ENCODE results near the gene ACAD8. TPM values are rescaled to one million over a fixed set of nuclear protein-coding genes. Genes with fewer than 3 reads are reported as not detected.
"Not testable (repeated sequence)": the region's sequence is repeated elsewhere in the genome, so short reads cannot be mapped to it uniquely, and the experiment has no call there.

ACAD8 gene
- polyA plus RNA-seq, 1 experiment = 24.7 TPM

DNA sequence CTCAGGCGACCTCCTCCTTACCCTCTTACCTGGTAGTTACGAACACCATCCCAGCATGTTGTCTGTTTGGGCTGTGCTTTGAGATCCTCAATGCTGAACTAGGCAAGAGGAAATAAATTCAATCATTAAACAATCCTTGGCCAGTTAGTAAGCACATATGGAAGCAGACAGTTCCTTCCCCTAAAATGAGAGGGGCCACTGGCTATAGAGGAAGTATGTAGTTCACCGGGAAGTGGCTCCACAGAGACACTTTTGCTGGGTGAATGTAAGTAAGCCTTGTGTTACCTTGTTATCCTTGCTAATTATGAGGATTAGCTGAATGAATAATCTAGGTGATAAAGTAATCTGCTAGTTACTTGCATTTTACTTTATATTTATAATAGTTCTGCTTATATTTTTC, 3.1 kb upstream of the ACAD8 start:
- Histone ChIP-seq H3K27me3 (ENCODE audit: control insufficient read depth, insufficient read depth, low read length) (no peaks in the 10 kb centered on the region), H3K4me3 (ENCODE audit: low read depth, low read length) (no peak overlapping the region), H3K9me3 (ENCODE audit: control insufficient read depth, insufficient read depth, low read length) (no peaks in the 10 kb centered on the region), H3K27ac (ENCODE audit: low read depth, low read length) (no peak overlapping the region)
- no peak for TF ChIP-seq CTCF (IDR thresholded peaks at IDR 0.05; ENCODE audit: low read depth, low read length)
- no peak for DNase-seq (ENCODE audit: low read depth, low spot score)
- ChIA-PET POLR2A (no interaction called here), CTCF (interaction anchor here (1.3 kb wide), 1 partner anchor 11 kb away, joined by 5 read pairs; no protein-coding TSS in a partner anchor)

DNA sequence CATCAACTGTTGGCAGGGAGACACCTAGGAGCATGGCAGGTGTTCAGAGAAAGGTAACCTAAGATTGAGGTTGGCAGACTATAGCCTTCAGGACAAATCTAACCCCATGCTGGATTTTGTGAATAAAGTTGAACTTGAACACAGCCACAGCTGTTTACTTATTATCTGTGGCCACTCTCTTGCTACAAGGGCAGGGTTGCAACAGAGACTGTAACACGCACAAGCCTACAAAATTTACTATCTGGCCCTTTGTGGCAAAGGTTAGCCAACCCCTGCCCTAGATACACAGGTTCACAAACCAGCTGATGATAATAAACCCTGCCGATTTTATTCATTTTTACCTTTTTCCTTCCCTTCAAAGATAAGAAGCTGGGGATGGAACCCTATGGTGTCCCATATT, 2.7 kb upstream of the ACAD8 start:
- H3K4me3 ChIP-seq (ENCODE audit: low read depth, low read length) = no peak overlapping the region
- DNase-seq (ENCODE audit: low read depth, low spot score) = no peak
- H3K27me3 ChIP-seq (ENCODE audit: control insufficient read depth, insufficient read depth, low read length) = no peaks in the 10 kb centered on the region
- POLR2A ChIA-PET = no interaction called here
- H3K27ac ChIP-seq (ENCODE audit: low read depth, low read length) = no peak overlapping the region
- TF ChIP-seq CTCF (IDR thresholded peaks at IDR 0.05; ENCODE audit: low read depth, low read length) = no peak
- H3K9me3 ChIP-seq (ENCODE audit: control insufficient read depth, insufficient read depth, low read length) = no peaks in the 10 kb centered on the region
- CTCF ChIA-PET = interaction anchor here (1.2 to 1.3 kb wide), 2 partner anchors 11 kb away, joined by 4 to 5 read pairs; no protein-coding TSS in a partner anchor

GRCh38 chr11:134252346-134253187, 801 bp upstream of the ACAD8 start:
- peak overlapping the region; percentile 57 for H3K27ac ChIP-seq (ENCODE audit: low read depth, low read length)
- ChIA-PET POLR2A (interaction anchor here (1.3 to 2.4 kb wide), 2 partner anchors 10 to 28 kb away, joined by 4 to 14 read pairs; partner anchors contain the start of genes NCAPD3 and VPS26B), CTCF (interaction anchor here (0.7 to 1.0 kb wide), 3 partner anchors 10 to 202 kb away, joined by 3 read pairs; no protein-coding TSS in a partner anchor)
- TF ChIP-seq CTCF (IDR thresholded peaks at IDR 0.05; ENCODE audit: low read depth, low read length) = no peak
- H3K9me3 ChIP-seq (ENCODE audit: control insufficient read depth, insufficient read depth, low read length) = no peaks in the 10 kb centered on the region
- peak overlapping the region; percentile 88 for H3K4me3 ChIP-seq (ENCODE audit: low read depth, low read length)
- DNase-seq (ENCODE audit: low read depth, low spot score) = no peak
- no peaks in the 10 kb centered on the region for H3K27me3 ChIP-seq (ENCODE audit: control insufficient read depth, insufficient read depth, low read length)

DNA sequence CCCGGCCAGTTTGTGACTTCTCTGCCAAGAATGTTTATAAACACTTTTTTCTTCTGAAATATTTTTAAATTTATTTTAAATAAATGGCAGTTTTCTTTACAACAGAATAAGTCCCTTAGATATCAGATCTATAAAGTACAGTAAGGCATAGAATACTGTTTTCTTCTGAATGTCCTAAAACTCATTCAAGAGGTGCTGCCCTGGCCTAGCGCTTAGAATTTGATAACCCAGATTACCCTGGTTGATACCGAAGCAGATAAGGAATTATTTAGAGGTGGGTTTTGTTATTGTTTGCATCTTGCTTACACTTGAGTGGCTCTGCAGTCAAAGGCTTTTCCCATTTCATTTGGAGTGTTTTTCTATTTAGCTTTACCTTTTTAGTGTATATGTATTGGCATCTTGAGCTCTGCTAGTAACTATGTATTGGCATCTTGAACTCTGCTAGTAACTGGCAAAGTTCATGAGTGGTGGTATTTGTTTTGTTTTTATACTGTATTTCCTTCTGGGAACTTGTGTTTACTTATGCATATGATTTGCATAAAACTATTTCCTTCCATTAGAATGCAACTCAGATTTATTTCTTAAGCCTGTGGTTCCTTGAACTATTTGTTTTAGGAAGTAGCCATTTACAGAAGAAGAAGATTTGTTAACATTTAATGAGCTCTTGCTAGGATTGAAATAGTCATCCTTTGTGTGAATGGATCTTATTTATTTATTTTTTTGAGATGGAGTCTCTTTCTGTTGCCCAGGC, 1.2 kb downstream of the ACAD8 start:
- TF ChIP-seq CTCF (IDR thresholded peaks at IDR 0.05; ENCODE audit: low read depth, low read length) = no peak
- ChIA-PET CTCF (interaction anchor here (0.8 to 1.7 kb wide), 3 partner anchors 7 to 204 kb away, joined by 3 to 9 read pairs (median 5); partner anchors contain the start of genes NCAPD3 and VPS26B), POLR2A (interaction anchor here (0.7 to 2.4 kb wide), 2 partner anchors 31 to 93 kb away, joined by 3 to 14 read pairs; partner anchors contain the start of genes NCAPD3 and VPS26B)
- no peak overlapping the region for H3K27ac ChIP-seq (ENCODE audit: low read depth, low read length)
- H3K4me3 ChIP-seq (ENCODE audit: low read depth, low read length) = peak overlapping the region; percentile 88
- no peak for DNase-seq (ENCODE audit: low read depth, low spot score)
- no peaks in the 10 kb centered on the region for H3K27me3 ChIP-seq (ENCODE audit: control insufficient read depth, insufficient read depth, low read length)
- H3K9me3 ChIP-seq (ENCODE audit: control insufficient read depth, insufficient read depth, low read length) = no peaks in the 10 kb centered on the region

GRCh38 chr11:134255184-134255561, 1.8 kb downstream of the ACAD8 start:
- H3K27ac ChIP-seq (ENCODE audit: low read depth, low read length); H3K9me3 ChIP-seq (ENCODE audit: control insufficient read depth, insufficient read depth, low read length); DNase-seq (ENCODE audit: low read depth, low spot score); H3K27me3 ChIP-seq (ENCODE audit: control insufficient read depth, insufficient read depth, low read length); CTCF ChIA-PET; H3K4me3 ChIP-seq (ENCODE audit: low read depth, low read length): not testable (repeated sequence)
- POLR2A ChIA-PET = interaction anchor here (2.4 kb wide), 1 partner anchor 31 kb away, joined by 14 read pairs; the partner anchor contains the start of genes NCAPD3 and VPS26B

Data from AG04450 (cell line).